HG02840 (cell line): Measurements from ENCODE around the gene CCDC69.

Experiments used
- ATAC-seq: cut with Tn5 transposase; IDR thresholded peaks from one replicate; pipeline ENCODE4 v1.9.1; 2021; ENCODE audit warnings: mild to moderate bottlenecking, moderate library complexity, moderate number of reproducible peaks; ENCODE audit not compliant: unreplicated experiment, low FRiP score

CCDC69 gene

DNA sequence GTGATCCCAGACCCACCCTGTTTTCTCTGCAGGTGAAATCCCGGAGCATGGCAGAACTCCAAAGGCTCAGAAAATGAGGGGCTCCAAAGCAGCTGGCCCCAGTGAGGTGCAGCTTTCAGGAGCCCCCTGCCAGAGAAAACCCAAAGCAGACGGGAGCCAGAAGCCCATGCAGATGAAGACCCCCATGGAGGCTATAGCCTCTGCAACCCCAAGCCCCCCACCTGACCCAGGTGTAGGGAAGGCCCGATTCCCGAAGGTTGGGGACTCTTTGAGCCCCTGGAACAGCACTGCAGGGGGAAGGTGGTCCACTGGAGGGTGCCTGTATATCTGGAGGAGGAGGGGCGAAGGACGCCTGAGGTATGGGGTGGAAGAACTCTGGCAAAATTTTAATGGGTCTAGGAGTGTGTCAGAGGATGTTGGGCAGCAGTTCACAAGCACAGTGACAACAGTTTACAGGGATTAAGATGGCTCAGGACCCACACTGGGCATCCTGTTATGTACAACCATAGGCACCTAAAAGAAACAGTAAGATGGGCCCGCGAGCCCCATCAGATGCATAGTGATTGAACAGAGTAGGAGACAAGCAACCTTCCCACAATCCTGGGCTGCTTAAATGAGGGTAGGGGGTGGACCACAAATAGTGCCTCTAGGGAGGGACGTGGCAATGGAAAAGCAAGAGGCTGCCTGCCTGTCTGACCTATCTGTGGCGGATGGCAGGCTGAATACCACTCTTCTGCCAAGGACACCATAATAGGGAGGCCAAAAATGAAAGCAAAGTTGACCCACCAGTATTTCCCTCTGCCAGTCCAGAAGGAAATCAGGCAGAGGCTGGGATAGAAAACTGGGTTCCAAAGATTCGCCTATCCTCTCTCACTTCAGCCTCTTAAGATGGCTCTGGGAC lies 49.9 kb downstream of the CCDC69 start:
- no peak for ATAC-seq

DNA sequence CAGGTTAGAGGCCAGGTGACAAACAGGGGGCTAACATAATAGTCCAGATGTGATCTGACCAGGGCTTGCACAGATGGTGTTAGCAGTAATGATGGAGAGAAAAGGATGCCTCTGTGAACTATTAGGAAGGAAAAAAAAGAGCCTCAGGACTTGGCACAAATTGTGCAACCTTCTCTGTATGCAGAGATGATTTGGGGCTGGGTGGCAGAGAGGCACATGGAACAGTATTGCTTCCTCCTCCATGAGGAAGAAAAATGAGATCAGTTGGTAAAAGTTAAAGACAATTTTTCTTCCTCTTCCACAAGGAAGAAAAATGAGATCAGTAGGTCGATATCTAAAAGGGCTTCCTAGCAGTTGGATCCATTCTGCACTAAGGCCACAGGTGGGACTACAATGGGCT lies 52.4 kb downstream of the CCDC69 start:
- ATAC-seq: no peak

GRCh38 chr5:151168602-151169344 lies 55.1 kb downstream of the CCDC69 start:
- ATAC-seq: no peak

GRCh38 chr5:151167022-151167421 lies 56.9 kb downstream of the CCDC69 start:
- no peak for ATAC-seq

GRCh38 chr5:151164687-151165392 lies 59.1 kb downstream of the CCDC69 start:
- no peak for ATAC-seq

- ATAC-seq: no peak
Observed at GRCh38 chr5:151162776-151163175, 61.1 kb downstream of the CCDC69 start.

GRCh38 chr5:151159649-151160373 lies 64.1 kb downstream of the CCDC69 start:
- no peak for ATAC-seq

GRCh38 chr5:151158287-151158661 lies 65.6 kb downstream of the CCDC69 start:
- no peak for ATAC-seq

DNA sequence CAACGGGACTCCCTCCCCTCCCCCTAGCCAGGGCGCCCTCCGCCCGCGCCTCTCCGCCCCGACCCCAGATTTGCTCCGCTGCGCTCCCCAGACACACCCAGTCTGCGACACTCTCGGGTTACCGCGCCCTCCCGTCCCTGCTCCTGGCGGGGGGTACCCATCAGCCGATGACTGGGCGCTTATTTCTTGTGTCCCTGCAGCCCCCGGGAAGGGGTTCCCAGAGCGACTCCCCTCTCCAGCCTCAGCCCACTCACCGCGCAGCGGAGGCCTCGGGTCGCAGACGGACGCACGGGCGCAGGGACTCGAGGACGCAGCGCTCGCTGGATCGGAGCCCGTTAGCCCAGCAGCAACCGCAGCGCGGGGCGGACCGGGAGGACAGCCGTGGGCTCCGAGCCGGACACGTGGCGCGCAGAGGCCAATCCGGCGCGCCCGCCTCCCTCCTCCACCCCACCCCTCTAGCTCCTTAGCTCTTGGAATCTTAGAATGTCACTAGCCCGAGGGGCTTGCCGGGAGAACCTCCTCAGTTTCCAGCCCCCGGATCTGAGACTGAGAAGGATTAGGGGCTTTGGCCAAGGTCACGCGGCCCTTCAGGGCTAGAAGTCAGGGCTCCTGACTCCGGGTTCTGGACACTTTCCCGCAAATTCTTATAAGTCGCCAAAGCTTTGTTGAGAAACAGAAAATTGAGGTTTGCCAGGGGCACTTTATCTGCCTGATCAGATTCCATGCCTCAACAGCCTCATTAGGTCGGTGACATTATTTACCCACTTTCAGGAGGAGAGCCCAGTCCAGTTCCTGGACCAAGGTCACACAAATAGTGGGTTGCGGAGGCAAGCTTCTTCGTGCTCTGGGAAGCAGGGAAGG lies 66.2 kb downstream of the CCDC69 start, which contains the start of gene ANXA6:
Gene ANXA6 (minus strand): TSS at position 354 of the 861 bp plus-strand sequence. CDS start 9,878 bp downstream, outside the sequence.
- peak; percentile 36 for ATAC-seq

DNA sequence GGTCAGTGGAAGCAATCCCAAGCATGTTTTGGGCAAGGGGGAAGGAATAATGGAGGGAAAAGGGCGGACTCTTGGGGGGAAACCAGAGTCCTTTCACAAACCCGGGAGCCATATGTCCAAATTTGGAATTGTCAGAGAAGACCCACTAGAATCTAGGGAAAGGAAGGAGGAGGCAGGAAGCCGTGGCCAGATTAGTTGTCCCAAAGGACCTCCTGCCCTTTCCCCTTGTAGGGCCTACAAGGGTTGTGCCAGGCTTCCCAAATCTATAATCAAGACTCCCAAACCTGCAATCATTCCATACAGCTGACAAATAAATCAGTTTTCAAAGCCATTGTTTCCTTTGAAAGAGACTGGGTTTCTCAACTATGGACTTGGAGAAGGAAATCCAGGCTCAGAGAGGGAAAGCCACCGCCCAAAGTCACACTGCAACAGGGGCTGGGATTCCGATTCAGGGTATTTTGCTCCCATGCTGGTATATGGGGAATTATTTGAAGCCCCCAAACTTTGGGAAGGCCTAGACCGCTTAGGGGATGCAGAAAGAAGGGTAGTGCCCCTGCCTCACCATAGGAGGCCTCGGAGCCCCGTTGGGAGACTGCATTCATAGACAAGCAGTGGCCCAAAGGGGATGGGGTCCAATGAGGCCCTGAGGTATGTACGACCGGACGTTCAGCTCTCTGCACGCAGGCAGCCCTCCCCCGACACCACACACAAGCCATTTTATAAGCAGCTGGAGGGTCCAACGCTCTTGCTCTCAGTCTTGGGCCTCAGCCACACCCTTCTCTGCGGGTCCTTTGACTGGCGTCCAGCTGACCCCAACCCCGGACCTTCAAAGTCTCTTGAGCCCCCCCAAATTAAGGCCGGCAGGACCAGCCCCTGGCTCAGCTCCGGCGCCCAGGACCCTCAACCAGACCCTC lies 67.1 kb downstream of the CCDC69 start:
- no peak for ATAC-seq

DNA sequence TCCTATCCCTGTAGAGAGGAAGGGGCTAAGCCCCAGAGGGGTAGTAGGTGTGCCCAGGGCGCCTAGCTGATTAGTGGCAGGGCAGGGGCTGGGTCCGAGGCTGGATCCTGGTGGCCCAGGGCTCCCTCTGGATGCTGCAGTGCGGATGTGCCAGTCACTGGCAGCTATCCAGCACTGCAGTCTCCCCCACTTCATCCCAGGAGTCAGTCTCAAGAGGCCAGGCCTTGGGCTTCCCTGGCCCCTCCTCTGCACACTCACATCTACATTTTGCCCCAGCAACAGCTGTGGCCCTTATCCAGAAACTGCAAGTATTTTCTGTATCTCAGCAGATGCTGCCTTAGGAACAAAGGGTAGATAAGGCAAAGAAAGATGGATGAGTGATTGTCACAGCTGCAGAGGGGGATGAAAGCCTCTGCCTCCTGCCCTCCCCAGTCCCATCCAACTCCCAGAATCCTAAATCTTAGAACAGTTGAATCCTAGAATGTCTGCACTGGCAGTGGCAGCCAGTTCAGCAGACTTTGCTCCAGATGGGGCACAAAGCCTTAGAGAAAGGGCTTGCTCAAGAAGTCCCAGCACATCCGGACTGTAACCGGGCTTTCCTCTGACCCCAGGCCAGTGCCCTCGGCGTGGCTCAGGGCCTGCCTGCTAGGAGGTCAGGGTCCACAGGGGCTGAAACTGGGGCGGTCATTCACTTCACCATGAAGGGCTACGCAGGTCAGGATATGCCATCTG lies 68.0 kb downstream of the CCDC69 start:
- no peak for ATAC-seq

- ATAC-seq: no peak
Observed at GRCh38 chr5:151154931-151155774, 68.7 kb downstream of the CCDC69 start.

- no peak for ATAC-seq
Observed at GRCh38 chr5:151153766-151154272, 70.1 kb downstream of the CCDC69 start.

DNA sequence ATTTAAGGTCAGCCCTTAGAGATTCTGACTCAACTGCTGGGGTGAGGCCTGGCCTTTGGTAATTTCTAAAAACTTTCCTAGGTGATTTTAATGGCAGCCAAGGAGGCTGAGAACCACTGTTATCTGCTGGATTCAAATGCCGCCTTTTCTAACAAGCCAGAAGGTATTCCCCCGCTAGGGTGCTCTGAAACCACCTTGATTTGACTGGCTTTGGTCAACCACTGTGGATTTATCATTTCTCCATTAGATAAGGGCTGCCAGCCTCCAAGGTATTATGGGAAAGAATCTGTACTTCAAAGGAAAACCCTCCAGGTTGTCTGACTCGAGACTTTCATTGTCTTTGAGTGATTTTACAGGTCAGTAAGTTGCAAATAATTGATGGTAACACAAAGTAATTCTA lies 70.6 kb downstream of the CCDC69 start:
- ATAC-seq: no peak

- peak; percentile 34 for ATAC-seq
Observed at GRCh38 chr5:151151793-151152192, 72.1 kb downstream of the CCDC69 start.

- ATAC-seq: no peak
Observed at GRCh38 chr5:151151263-151151660, 72.6 kb downstream of the CCDC69 start.
